Hepatocyte (in vitro differentiated cells): ENCODE results near the gene RRM1.

Source experiments
- CTCF ChIP-seq: fragments of 200-600 bp; sonication (generic); IDR thresholded peaks from 2 replicates; pipeline ENCODE4 v1.5.1; 2016; ENCODE audit warnings: antibody characterized with exemption, mild to moderate bottlenecking; ENCODE audit not compliant: poor library complexity
- EZH2 ChIP-seq: fragments of 200-600 bp; sonication (generic); IDR thresholded peaks from 2 replicates; pipeline ENCODE4 v1.6.1; 2016; ENCODE audit warnings: antibody characterized with exemption, mild to moderate bottlenecking, borderline replicate concordance
- EZH2phosphoT487 ChIP-seq: fragments of 200-600 bp; sonication (generic); IDR thresholded peaks from one replicate; pipeline ENCODE4 v1.6.1; 2018; ENCODE audit warnings: antibody characterized with exemption, mild to moderate bottlenecking, low read depth, moderate library complexity; ENCODE audit not compliant: unreplicated experiment, severe bottlenecking

- TF ChIP-seq CTCF (no peak), EZH2 (no peak), EZH2phosphoT487 (no peak)
Measured at GRCh38 chr11:4094348-4095291, at the start of gene RRM1.
